Measurements from ENCODE around the gene PACSIN2.

The PACSIN2 gene

DNA sequence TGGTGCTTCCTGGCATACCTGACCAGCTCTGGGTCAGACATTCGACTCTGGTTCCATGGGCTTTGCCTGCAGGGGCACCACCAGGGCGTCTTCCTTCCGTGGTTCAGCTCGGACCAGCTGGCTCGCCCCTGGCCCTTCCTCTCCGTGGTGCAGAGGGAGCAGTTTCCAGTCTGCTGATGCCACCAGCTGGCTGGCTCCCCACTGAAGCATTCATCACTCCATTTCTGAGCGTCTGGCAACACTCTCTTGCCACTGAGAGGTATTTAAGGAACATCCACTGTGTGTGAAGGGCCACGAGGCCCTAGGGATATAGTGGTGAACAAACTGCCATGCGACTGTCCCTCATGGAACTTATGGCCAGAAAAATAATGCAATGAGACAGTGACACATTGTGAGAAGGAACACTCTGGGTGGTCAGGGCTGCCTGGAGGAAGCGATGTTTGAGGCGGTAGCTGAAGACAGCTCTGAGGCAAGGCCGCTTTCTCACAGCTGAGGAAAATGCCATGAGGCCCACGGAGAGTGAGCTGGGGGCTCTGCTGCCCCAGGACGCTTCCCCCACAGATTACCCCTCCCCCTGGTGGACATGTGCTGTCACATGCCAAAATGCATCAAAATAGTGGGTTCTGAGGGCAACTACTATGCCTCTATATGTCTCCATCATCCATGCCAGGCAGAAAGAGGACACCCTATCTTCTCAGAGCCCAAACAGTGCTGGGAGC lies 113.0 kb downstream of the PACSIN2 start:
- DNase-seq: no peak

DNA sequence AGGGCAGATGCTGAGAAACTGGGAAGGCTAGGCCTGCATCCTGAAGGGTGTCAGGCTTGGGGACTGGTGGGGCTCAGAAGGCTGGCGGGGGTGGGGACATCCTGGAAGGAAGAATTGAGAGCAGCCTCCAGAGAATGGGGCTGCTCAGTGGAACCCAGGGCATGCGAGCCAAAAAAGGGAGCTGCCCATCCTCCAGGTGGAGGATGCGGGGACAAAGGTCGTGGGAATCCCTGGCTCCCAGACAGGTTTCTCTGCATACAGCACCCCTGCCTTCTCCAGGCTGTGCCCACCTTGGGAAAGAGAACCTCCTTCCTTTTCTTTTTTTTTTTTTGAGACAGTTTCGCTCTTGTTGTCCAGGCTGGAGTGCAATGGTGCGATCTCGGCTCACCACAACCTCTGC lies 117.0 kb downstream of the PACSIN2 start:
- DNase-seq: no peak

DNA sequence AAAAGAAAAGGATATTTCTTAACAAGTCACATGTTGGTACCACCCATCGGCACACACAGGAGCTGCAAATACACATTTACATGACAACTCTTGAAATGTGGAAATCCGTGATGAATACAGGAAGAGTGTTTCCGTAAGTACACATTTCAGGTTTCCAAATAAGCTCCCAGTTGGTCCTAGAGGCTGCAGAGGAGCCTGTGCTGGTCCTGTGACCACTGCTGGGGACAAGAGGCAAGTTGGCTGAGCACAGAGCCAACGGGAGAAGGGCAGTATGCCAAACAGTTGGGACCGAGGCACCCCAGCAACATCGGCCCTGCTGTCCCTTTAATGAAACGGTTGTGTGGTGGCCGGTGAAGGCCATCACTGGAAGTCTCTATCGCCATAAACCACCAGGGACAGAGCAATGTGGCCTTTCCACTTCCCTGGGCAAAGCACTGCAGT lies 119.4 kb downstream of the PACSIN2 start:
- DNase-seq: peak; percentile 33 to 53 (median 47)

DNA sequence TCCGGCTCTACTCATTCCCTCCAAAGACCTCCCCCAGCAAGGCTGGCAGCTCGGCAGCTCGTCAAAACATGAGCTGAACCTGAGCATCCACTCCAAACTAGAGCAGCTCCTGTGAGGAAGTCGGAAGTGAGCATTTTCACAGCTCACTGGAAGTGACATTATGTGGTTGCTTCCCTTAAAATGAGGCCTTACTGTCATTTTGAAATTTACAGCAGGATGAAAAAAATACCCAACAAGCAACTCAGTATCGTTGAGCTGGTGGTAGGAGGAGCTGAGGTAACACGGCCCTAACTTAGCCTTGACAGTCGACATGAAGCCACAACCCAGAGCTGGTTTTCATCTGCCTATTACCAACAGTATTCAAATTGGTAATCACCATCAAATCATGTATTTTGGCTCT lies 119.9 kb downstream of the PACSIN2 start:
- peak; percentile 59 to 76 (median 70) for DNase-seq

DNA sequence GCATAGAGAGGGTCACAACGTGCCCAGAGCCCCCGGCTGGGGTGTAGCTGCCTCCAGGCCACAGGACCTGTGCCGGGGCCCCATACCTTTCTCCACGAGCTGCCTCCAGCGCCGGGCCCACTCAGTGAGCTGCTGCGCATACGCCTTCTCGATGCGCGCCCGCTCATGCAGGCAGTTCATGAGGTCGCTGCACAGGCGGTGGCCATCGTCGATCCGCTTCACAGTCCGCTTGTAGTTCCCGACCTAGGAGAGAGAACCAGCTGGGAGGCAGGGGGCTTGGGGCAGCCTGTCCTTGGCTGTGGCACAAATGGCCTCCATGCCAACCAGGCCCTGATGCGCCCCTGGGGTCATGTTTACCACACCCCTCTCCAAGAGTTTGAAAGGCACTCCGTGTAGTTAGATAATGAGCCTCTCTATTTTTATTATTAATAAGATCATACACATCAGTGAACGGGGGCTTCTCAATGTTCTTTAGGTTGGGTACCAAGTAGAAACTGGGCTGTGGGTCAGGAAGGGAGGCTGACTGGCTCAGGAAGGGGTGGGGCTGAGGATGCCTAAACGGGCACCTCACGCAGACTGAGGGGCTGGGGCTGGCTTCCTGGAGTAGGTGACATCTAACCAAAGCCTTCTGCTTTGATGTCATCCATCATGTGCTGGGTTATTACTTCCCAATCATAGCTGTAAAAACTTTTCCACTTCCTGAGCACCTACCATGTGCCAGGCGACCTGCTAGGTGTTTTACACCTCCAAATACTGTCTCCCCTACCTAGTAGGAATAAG lies 121.4 kb downstream of the PACSIN2 start:
- DNase-seq: no peak

DNA sequence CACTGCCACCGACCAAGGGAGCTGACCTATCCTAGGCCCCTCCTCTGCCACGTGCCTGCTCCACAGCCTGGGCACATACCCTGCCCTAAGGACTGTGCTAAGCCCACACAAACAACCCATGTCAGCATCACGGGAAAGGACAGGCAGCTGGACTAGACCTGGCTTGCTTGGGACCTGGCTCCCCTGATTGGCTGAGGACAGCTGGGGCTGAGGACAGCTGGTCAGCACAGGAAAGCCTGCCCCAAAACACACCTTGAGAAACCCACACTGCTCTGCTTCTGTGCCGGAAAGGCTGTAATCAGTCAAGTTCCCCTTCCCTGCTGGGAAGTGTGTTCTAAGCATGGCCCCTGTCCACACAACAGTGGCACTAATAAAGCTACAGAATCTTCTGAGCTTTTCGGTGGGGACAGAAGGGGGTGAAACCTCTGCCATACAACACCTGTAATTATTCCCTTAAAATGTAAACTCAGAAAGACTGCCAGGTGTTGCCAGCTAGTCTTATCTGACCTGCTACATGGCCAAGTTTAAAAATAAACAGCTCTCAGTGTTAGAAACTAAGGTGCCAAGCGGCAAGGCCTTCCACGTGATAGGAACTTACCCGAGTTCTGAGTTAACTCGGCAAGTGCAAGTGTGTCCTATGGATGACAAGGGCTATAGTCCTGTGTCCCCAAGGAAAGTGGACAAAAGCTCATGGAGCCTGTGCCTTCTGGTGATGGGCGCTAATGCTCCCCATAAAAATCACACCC lies 122.2 kb downstream of the PACSIN2 start:
- DNase-seq: peak; percentile 28 to 50 (median 44)

DNA sequence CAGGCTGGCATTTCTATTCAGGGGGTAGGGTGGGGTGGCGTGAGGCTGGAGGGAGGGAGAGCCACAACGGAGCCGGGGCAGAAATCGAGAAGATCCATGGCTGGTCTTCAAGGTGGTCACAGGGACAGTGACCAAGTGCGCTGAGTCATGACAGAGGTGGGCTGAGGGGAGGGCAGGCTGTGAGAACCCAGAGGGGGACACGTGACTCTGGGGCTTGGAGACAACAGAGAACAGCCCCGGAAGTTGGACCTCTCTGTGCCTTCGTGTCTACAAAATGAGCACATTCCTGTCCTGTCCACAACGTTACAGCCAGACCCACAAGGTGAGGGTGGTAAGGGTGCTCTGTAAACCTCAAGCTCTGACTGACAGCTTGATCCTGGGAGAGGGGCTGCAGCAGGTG lies 122.8 kb downstream of the PACSIN2 start:
- peak in 1 of 3 donors; percentile 25 for DNase-seq

DNA sequence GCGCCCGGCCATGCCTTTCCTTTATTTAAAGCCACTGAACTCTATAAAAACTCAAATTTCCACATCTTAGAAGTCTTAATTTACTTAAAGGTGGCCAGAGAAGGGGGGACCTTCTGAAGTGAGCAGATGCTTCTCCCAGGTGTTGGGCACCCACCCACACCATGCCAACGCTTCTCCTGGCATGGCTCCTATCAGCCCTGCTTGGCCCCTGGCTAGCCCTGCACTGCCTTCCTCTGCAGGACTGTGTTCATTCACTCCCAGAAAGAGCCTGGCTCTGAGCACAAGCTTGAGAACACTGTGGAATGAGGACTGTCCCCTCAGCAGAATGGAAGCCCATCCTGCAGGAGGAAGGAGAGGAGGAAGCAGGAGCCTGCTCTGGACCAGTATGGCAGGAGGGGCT lies 123.3 kb downstream of the PACSIN2 start:
- DNase-seq: no peak

DNA sequence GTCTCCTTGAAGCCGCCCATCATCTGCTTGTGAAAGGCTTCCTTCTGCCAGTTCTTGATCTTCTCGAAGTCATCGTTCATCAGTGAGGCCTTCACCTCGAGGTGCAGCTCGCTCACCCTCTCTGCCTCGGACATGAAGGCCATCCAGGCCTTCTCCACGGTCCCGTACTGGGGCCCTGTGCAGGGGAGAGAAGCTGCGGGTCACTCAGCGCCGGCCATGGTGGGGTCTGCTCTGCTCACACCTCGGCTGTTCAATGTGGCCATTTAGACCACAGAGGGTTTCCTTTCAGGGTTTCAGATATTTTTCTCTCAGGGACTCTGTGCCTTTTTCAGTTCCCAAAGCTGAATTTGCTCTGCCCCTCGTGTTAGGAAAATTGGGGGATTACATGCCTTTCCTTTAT lies 123.9 kb downstream of the PACSIN2 start:
- no peak for DNase-seq

DNA sequence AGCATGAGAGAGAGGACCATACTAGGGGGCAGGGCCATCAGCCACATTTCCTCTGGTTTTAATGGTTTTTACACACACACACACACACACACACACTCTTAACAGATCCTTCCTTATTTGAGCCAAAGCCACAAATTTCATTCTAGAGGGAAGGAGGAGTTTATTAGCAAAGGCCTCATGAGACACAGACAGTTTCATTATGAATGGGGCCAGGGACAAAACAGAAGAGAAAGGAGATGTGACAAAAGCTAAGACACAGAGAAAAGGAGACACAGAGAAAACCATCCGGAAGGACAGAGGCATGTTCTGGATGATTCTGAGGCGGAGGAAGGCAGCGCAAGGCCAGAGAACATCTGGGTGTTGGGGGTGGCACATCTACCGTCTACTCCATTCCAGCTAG lies 125.6 kb downstream of the PACSIN2 start:
- DNase-seq: peak; percentile 66 to 89 (median 86)

DNA sequence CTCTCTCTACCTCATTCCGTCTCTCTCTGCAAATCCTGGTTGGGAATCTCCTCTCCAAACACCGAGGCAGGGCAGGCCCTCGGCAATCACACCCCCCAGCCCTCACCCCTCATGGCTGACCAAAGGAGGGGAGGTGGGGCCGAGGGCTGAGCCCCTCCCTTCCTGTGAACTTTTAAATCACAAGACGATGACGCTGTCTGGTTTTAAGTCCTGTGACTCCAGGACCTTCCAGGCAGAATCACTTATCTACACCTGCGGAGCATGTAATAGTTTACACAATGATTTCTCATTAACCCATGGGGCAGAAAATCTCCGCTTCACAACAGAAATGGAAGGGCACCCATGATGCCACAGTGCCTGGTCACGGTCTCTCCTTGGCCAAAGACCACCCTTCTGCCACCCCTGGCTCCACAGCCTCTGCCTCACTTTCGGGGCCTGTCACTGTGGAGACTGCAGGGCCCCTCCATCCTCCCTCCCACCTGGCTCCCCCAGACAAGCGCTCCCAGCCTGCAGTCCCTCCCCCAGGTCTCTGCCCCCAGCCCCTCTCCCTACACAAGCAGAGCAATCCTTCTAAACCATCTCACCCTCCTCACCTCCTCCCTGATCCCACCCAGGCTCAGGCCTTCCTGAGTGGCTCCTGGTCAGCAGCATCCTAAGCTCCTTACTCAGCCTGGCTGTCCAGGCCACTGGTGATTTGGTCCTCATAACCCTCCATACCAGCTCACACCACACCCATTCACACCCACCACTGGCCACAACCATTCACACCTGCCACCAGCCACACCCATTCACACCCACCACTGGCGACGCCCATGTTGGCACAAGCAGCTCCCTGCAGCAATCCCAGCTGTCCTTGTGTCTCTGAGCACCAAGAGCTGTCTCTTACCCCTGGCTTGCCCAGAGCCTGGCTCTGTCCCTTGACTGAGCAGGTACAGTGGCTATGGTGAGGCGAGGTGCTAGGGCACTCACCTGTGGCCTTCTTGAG lies 127.1 kb downstream of the PACSIN2 start:
- DNase-seq: no peak

DNA sequence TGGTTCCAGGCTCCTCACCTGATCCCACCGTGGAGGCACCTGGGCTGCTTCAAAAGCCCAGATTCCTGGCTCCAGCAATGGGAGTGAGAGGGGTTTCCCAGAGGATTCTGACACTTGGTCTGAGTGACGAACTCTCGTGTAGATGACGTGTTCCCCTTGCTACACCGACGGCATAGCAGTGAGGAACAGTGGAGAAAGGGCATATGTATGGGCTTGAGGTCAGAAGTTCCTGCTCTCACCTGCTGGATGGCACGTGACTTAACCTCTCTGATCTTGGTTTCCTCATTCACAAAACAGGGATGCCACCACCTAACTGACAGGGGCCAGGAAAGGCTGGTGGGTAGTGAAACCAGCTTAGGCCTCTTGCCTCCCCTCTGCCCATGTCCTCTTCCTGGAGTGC lies 127.8 kb downstream of the PACSIN2 start:
- no peak for DNase-seq

DNA sequence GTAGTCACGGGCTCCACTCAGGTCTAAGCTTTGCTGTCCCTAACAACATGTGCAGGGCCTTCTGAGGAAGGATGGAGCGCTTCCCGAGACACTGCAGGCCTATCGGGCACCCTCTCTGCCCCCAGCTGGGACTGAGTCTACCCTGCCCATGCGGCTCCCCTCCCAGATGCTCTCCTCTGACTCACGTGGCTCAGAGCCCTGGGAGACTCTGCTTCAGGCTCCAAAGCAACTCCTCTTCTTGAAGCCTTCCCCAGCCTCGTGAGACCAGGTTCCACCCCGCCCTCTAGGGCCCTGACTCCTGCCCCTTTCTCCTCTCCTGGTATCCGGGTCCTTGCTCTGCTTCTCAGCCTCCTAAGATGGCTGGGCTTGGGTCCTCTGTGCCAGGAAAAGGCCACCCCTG lies 129.5 kb downstream of the PACSIN2 start:
- no peak for DNase-seq

DNA sequence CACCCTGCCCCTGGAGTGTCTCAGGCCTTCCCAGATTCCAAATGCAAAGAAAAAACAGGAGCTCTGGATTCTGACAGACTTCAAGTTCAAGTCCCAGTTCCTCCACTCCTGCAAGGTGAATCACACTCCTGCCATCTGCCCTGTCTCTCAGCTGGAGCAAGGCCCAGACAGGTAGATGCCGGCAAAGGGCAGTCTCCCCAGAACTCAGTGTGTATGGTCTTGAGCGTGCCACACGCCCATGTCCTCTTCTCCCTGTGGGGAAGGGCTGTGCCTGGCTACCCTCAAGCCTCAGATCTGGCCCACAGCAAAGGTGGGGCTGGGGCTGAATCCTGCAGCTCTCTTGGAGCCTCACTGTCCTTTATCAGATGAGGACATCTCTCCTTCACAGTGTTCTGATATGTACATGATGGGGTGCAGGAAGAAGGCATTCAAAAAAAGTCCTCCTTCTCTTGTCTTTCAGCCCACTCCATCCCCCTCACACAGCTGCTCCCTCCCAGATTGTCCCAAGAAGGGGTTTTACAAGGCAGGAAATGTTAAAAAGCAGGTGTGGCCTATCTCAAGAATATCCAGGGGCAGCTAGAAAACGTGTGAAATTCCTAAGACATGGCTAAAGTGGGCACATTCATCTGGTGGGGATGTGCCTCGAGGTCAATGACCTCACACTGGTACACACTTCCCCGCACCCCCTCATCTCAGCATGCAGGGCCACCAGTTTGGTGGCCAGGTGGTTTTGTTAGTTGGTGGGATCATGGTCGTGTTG lies 130.2 kb downstream of the PACSIN2 start:
- DNase-seq: no peak

DNA sequence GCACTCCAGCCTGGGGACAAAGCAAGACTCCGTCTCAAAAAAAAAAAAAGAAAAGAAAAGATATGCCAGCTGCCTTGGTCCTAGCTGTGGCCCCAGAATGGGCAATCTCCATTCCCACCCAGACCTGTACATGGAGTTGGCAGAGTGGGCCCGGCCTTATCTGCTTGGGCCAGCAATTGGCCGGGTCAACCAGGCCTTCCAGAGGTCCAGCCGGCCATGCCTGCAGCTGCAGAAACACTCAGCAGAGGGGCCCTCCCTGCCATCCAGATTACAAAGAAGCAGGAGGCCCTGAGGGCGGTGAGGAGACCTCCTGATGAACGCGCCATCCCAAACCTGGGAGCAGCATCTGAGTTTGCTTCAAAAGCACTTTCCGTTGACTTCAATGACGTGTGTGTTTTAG lies 131.0 kb downstream of the PACSIN2 start:
- DNase-seq: no peak

DNA sequence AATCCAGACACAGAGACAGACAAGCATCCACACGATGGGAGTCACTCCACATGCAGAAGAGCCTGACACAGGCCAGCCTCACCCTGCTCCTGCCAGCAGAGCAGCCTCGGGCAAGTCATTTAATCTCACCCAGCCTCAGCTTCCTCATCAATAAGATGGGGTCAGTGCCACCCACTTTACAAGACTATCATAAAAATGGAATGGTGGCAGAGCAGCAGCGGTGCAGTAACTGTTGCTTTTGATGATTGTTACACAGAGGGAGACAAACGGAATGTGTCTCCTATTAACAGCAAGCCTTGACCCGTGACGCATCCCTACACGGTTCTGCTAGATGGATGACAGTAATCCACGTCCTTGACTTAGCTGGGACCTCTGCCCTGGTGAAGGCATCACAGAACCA lies 131.8 kb downstream of the PACSIN2 start:
- DNase-seq: no peak

DNA sequence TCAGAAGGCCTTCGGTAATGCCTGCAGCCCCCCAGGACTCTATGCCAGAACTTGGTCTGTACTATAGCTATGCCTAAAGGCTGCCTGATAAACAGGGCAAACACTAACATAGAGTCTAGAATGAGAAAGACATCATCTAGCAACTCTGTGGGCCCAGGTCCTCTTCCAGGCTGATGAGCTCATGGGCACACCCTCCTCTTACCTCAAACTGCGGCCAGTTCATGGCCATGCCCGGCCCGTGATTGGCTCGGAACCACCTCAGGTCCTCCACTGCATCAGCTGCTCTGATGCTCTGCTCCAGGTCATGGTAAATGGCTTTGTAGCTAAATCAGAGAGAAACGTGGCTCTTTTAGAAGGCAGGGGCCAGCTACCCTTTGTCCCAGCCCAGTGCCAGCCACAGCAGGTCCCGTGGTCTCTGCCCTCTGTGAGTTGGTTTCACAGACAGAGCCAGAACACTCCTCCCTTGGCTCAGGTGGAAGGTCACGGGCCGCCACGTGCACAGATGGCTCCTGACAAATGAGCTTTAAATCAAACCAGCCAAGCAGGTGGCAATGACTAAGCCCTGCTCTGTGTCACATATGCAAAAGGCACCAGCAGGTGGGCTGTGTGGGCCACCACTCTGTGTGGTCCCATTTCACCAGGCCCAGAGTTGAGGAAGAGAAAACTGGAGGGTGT lies 132.8 kb downstream of the PACSIN2 start:
- no peak for DNase-seq

DNA sequence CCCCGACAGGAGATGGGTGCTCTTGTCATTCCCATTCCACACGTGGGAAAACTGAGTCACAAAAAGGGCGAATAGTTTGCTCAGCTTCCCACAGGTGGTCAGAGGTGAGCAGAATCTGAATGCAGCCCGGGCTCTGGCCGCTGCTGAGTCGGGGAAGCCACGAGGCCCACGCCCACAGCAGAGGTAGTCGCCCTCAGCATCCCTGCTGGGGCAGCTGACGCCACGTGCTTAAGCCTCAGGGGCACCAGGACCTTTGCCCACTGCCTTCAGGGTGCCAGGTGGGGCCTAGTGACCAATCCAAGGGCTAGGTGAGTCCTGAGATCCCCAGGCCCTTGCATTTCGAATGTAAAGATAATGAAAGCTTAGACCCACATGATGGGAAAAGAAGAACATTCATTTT lies 133.7 kb downstream of the PACSIN2 start:
- no peak for DNase-seq

DNA sequence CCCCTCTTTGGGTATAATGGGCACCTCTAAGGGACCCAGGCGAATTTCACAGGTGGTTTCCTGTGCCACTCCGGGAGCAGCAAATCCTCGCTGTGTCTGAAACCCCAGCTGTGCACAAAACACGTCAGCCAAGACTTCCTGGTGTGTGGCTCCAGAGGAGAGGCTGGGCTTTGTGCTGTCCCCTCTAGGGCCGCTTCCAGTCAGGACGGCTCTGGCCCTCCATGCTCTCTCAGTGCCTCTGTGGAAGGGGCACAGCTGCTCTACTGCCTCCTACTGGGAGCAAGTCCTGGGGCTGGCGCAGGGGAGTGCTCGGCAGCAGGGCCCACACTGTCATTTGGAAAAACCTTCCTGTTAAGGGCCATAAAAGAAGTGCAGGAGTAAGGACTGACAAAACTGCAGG lies 134.1 kb downstream of the PACSIN2 start:
- DNase-seq: no peak

DNA sequence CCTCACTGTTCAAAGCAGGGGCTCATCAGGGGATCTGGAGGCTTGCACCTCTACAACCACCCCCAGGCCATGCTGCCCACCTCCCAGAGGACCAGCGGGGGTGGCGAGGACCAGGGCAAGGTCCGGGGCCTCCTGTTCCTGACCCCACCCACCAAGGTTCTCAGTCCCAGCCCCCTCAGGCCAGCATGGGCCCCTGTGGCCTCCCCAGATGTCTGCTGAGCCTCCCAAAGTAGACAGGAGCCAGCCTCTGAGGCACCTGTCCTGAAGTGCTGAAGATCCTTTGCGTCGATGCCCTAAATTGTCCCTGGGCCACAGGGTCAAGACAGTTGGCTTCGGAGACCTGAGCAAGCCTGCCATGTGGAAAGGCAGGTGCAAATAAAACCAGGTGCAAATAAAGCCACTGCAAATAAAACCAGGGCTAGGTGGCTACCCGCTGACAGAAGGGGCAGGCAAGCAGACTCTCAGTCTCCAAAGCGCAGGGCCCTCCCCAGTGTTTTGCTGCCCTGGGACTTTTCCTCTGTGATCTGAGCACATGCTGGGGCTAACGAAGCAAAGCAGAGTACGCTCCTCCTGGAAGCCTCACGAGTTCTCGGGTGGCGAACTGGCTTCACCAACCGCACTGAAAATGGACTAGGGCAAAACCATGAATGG lies 135.5 kb downstream of the PACSIN2 start:
- DNase-seq: no peak
